Measurements from ENCODE around the gene FGF12. TPM values are rescaled to one million over a fixed set of nuclear protein-coding genes. Genes with fewer than 3 reads are reported as not detected.

The FGF12 gene
- total RNA-seq, 4 donors from 2014 or later: 0.42 to 1.5 (median 0.62) TPM

GRCh38 chr3:192399767-192400166, 327.6 kb downstream of the FGF12 start:
- WGBS, 2 donors: 95% methylated on average over 3 of the region's 3 CpGs
- DNase-seq (ENCODE audit: low spot score in 2 of 2): no peak
- no peak overlapping the region for H3K27ac ChIP-seq
- no peaks in the 10 kb centered on the region for H3K27me3 ChIP-seq
- H3K36me3 ChIP-seq: no peaks in the 10 kb centered on the region
- TF ChIP-seq EP300 (IDR thresholded peaks at IDR 0.05): no peak
- no peak for TF ChIP-seq POLR2A (IDR thresholded peaks at IDR 0.05)
- TF ChIP-seq, protein P1, sequence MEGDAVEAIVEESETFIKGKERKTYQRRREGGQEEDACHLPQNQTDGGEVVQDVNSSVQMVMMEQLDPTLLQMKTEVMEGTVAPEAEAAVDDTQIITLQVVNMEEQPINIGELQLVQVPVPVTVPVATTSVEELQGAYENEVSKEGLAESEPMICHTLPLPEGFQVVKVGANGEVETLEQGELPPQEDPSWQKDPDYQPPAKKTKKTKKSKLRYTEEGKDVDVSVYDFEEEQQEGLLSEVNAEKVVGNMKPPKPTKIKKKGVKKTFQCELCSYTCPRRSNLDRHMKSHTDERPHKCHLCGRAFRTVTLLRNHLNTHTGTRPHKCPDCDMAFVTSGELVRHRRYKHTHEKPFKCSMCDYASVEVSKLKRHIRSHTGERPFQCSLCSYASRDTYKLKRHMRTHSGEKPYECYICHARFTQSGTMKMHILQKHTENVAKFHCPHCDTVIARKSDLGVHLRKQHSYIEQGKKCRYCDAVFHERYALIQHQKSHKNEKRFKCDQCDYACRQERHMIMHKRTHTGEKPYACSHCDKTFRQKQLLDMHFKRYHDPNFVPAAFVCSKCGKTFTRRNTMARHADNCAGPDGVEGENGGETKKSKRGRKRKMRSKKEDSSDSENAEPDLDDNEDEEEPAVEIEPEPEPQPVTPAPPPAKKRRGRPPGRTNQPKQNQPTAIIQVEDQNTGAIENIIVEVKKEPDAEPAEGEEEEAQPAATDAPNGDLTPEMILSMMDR (IDR thresholded peaks at IDR 0.05): no peak
- no peaks in the 10 kb centered on the region for H3K9me3 ChIP-seq
- no peak overlapping the region for H3K4me3 ChIP-seq
- no peaks in the 10 kb centered on the region for H3K4me1 ChIP-seq

DNA sequence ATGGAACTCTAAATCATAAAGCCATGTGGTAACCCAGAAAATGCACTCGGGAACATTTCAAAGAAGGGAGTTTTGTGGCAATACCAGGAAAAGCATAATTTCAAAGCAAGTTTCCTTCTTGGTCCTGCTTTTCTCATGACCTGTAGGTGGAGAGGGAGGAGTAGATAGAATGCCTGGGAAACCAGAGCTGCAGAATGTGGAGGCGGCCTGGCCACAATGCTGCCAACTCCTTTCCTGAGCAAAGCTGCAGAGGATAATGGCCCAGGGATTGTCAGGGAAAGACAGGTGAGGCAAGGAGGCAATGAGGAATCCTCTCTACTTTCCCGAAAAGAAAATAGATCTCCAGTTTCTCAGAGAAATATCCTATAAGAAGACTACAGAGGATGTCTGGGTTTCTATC, 330.3 kb downstream of the FGF12 start:
- TF ChIP-seq EP300 (IDR thresholded peaks at IDR 0.05) (no peak), POLR2A (IDR thresholded peaks at IDR 0.05) (no peak)
- TF ChIP-seq, protein P1 (IDR thresholded peaks at IDR 0.05): no peak

GRCh38 chr3:192395506-192395905, 331.8 kb downstream of the FGF12 start:
- WGBS, 2 donors: 86 to 88% methylated on average over 5 of the region's 5 CpGs

More for the DNA sequence above, 330.3 kb downstream of the FGF12 start:
- Histone ChIP-seq H3K9me3 (no peaks in the 10 kb centered on the region), H3K4me3 (no peak overlapping the region), H3K4me1 (no peaks in the 10 kb centered on the region), H3K36me3 (no peaks in the 10 kb centered on the region), H3K27ac (no peak overlapping the region), H3K27me3 (no peaks in the 10 kb centered on the region)
- WGBS, 2 donors: 83 to 94% methylated on average over 3 of the region's 3 CpGs
- DNase-seq (ENCODE audit: low spot score in 2 of 2): no peak

GRCh38 chr3:192392986-192393385, 334.4 kb downstream of the FGF12 start:
- 84 to 95% methylated on average over 4 of the region's 4 CpGs for WGBS, 2 donors
- no peaks in the 10 kb centered on the region for H3K9me3 ChIP-seq
- DNase-seq (ENCODE audit: low spot score in 2 of 2): no peak

More at GRCh38 chr3:192395506-192395905, 331.8 kb downstream of the FGF12 start:
- H3K27me3 ChIP-seq: no peaks in the 10 kb centered on the region
- H3K4me3 ChIP-seq: no peak overlapping the region
- no peaks in the 10 kb centered on the region for H3K4me1 ChIP-seq
- H3K27ac ChIP-seq: no peak overlapping the region
- H3K9me3 ChIP-seq: no peaks in the 10 kb centered on the region
- DNase-seq (ENCODE audit: low spot score in 2 of 2): no peak
- no peaks in the 10 kb centered on the region for H3K36me3 ChIP-seq
- TF ChIP-seq, protein P1 (IDR thresholded peaks at IDR 0.05): no peak
- TF ChIP-seq EP300 (IDR thresholded peaks at IDR 0.05) (no peak), POLR2A (IDR thresholded peaks at IDR 0.05) (no peak)

GRCh38 chr3:192382861-192383260, 344.5 kb downstream of the FGF12 start:
- H3K36me3 ChIP-seq: no peaks in the 10 kb centered on the region
- DNase-seq (ENCODE audit: low spot score in 2 of 2): no peak
- WGBS, 2 donors: 63 to 64% methylated on average over 2 of the region's 2 CpGs
- no peaks in the 10 kb centered on the region for H3K4me1 ChIP-seq
- H3K9me3 ChIP-seq: no peaks in the 10 kb centered on the region
- no peaks in the 10 kb centered on the region for H3K27me3 ChIP-seq
- no peak for TF ChIP-seq EP300 (IDR thresholded peaks at IDR 0.05)
- H3K27ac ChIP-seq: no peak overlapping the region
- H3K4me3 ChIP-seq: no peak overlapping the region

More at GRCh38 chr3:192392986-192393385, 334.4 kb downstream of the FGF12 start:
- Histone ChIP-seq H3K4me1 (no peaks in the 10 kb centered on the region), H3K27ac (no peak overlapping the region), H3K36me3 (no peaks in the 10 kb centered on the region), H3K4me3 (no peak overlapping the region), H3K27me3 (no peaks in the 10 kb centered on the region)
- TF ChIP-seq POLR2A (IDR thresholded peaks at IDR 0.05): no peak
- TF ChIP-seq, protein P1 (IDR thresholded peaks at IDR 0.05): no peak
- TF ChIP-seq EP300 (IDR thresholded peaks at IDR 0.05): no peak

DNA sequence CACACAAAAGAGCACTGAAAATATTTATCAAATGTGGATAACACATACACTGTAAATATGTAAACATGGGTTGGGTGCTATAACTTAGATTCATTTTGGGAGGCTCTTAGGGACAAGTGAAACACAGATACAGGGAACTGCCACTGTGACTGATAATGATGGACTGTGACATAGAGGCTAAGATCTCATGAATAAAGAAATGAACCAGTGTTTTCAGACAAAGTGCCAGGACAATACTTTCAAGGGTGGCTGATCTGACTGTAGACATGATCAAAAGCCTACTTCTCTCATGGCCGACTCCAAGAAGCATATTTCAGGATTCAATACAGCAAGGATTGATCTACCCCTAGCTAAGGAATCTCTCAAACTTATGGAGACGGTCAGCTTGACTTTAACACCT, 353.8 kb downstream of the FGF12 start:
- Histone ChIP-seq H3K4me3 (no peak overlapping the region), H3K4me1 (no peaks in the 10 kb centered on the region), H3K36me3 (no peaks in the 10 kb centered on the region), H3K27ac (no peak overlapping the region), H3K27me3 (no peaks in the 10 kb centered on the region), H3K9me3 (no peaks in the 10 kb centered on the region)
- WGBS, 2 donors: 76 to 83% methylated on average over 2 of the region's 2 CpGs
- DNase-seq (ENCODE audit: low spot score in 2 of 2): no peak
- TF ChIP-seq POLR2A (IDR thresholded peaks at IDR 0.05) (no peak), EP300 (IDR thresholded peaks at IDR 0.05) (no peak)
- TF ChIP-seq, protein P1 (IDR thresholded peaks at IDR 0.05): no peak

Data from tibial nerve (tissue), 4 donors.